ENCODE data around the gene TEKTIP1.

The TEKTIP1 gene

GRCh38 chr19:3585301-3586126 is 46.5 kb downstream of the TEKTIP1 start, which contains the start of gene GIPC3:
TSS of gene GIPC3 (plus strand) at chr19:3585478. CDS start at chr19:3585598, 120 bp downstream.
- DNase-seq (ENCODE audit: low read depth, low spot score) = no peak

DNA sequence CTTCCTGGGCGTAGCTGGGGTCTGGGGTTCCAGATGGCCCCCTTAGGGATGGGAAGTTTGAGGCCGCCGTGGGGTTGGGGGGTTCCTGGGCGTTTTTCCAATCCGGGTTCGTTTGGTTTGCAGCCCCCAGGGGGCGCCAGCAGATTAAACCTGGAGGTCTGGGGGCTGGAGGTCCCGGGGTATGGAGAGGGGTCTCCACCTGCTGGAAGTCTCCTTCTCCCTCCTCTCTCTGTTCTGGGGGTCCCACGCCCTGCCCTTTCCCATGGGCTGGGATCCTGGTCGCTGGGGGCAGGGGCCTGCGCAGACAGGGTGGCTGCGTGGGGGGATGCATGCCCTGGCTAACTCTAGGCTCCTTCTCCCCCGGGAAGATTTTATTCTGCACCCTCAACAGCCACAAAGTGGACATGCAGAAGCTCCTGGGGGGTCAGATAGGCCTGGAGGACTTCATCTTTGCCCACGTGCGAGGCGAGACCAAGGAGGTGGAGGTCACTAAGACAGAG is 47.2 kb downstream of the TEKTIP1 start:
- DNase-seq (ENCODE audit: low read depth, low spot score) = no peak

GRCh38 chr19:3586707-3587346 is 47.9 kb downstream of the TEKTIP1 start:
- DNase-seq (ENCODE audit: low read depth, low spot score) = no peak

- DNase-seq (ENCODE audit: low read depth, low spot score) = no peak
Observed at GRCh38 chr19:3589439-3589838, 50.5 kb downstream of the TEKTIP1 start.

GRCh38 chr19:3589949-3590348 is 51.0 kb downstream of the TEKTIP1 start:
- no peak for DNase-seq (ENCODE audit: low read depth, low spot score)

DNA sequence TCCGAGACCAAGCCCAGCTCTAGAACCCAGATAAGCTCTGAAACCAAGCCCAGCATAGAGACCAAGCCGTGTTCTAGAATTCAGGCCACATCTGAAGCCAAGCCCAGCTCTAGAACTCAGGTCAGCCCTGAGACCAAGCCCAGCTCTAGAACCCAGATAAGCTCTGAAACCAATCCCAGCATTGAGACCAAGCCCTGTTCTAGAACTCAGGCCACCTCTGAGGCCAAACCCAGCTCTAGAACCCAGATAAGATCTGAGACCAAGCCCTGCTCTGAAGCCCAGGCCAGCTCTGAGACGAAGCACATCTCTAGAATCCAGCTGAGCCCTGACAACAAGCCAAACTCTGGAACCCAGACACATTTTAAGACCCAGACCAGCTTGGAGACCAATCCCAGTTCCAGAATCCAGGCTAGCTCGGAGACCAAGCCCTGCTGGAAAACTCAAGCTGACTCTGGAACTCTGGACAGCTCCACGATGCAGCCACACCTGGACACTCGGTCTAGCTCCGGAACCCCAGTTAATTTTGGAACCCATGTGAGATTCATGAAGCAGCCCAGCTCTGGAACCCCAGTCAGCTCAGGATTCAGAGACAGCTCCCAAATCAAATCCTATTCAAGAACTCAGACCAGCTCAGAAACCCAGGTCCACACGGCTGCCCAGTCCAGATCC is 52.2 kb downstream of the TEKTIP1 start:
- DNase-seq (ENCODE audit: low read depth, low spot score) = no peak

DNA sequence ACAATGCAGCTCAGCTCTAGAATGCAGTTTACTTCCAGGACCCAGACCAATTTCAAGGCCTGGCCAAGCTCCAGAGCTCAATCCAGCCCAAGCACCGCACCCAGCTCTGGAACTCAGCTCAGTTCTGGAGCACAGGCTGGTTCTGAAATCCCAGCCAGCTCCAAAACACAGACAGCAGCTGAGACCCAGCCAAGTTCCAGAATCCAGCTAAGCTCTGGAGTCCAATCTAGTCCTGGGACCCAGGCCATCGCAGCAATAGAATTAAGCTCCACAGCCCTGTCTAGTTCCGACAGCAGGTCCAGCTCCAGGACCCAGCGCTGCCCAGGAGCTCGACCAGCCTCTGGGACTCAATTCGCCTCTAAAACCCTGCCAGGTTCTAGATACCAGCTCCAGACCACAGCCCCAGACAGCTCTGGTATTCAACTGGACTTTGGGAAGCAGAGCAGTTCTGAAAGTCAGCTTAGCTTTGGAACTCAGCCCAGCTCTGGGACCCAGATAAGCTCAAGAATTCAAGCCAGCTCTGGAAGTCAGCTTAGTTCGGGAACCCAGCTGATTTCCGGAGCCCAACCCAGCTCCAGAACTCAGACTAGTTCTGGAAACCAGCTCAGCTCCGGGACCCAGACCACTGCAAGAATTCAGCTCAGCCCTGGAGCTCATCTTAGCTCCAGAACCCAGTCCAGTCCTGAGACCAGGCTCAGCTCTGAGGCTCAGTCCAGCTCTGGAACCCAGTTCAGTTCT is 53.1 kb downstream of the TEKTIP1 start:
- no peak for DNase-seq (ENCODE audit: low read depth, low spot score)

DNA sequence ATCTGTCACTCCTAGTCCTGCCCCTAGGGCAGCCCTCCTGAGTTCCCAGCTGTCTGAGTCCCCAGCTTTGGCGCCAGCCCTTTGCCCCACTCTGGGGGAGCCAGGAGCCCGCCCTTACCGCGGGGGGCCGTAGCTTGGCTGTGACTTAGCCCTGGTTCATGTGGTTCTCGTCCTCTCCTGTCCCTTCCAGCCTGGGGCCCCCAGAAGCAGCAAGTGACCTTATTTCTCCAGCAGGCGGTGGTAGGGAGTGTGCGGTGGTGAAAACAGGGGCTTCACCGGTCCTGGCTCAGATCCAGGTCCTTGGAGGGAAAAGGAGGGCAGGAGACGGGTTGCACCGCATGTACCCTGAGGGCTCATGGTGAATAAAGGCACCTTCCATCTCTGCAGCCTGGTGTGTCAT is 54.2 kb downstream of the TEKTIP1 start:
- DNase-seq (ENCODE audit: low read depth, low spot score) = no peak
